ENCODE measurements around the gene GATAD2A. TPM values are rescaled to one million over a fixed set of nuclear protein-coding genes. Genes with fewer than 3 reads are reported as not detected.

The GATAD2A gene
- total and polyA plus RNA-seq, 4 donors: 7.1 to 23.7 (median 18.2) TPM

- DNase-seq (ENCODE audit: low spot score): no peak
- H3K9me3 ChIP-seq (ENCODE audit: control insufficient read depth in 4 of 4, low read length in 3 of 4): no peaks in the 10 kb centered on the region
- H3K4me1 ChIP-seq (ENCODE audit: control insufficient read depth in 4 of 4, insufficient read depth in 4 of 4, low read length in 3 of 4): no peaks in the 10 kb centered on the region
- WGBS: 86% methylated on average over 14 of the region's 14 CpGs
- no peak overlapping the region for H3K27ac ChIP-seq (ENCODE audit: low read depth in 1 of 2, low read length in 2 of 2)
- H3K27me3 ChIP-seq (ENCODE audit: control insufficient read depth in 4 of 4, insufficient read depth in 4 of 4, low read length in 3 of 4): peaks cover 0 to 5% (median 0%) of the 10 kb centered on the region in 4 donors
- no peak for TF ChIP-seq MAX (IDR thresholded peaks at IDR 0.05)
- no peak for TF ChIP-seq EGR1 (IDR thresholded peaks at IDR 0.05; ENCODE audit: low read depth in 2 of 2)
- TF ChIP-seq NR2F2 (IDR thresholded peaks at IDR 0.05): no peak
- TF ChIP-seq RAD21 (IDR thresholded peaks at IDR 0.05): no peak
- TF ChIP-seq ATF3 (IDR thresholded peaks at IDR 0.05): no peak
- TF ChIP-seq YY1 (IDR thresholded peaks at IDR 0.05): no peak
- TF ChIP-seq HNF4A (conservative IDR thresholded peaks at IDR 0.05): no peak
- TF ChIP-seq RXRA (IDR thresholded peaks at IDR 0.05): no peak
- TF ChIP-seq ZBTB33 (IDR thresholded peaks at IDR 0.05): no peak
- TF ChIP-seq HNF4G (IDR thresholded peaks at IDR 0.05): no peak
- no peak for TF ChIP-seq FOXA2 (IDR thresholded peaks at IDR 0.05)
- no peak for TF ChIP-seq FOXA1 (IDR thresholded peaks at IDR 0.05)
- TF ChIP-seq REST (IDR thresholded peaks at IDR 0.05): no peak
- H3K36me3 ChIP-seq (ENCODE audit: control insufficient read depth in 4 of 4, insufficient read depth in 3 of 4, low read depth in 1 of 4, low read length in 3 of 4): no peaks in the 10 kb centered on the region
- H3K4me3 ChIP-seq (ENCODE audit: low read depth in 1 of 3, low read length in 3 of 3): no peak overlapping the region
- no peak overlapping the region for H3K9ac ChIP-seq (ENCODE audit: low read depth in 1 of 2, low read length in 2 of 2)
Observed at GRCh38 chr19:19551853-19552192, 146.3 kb downstream of the GATAD2A start.

GRCh38 chr19:19552798-19553197, 147.3 kb downstream of the GATAD2A start:
- no peaks in the 10 kb centered on the region for H3K4me1 ChIP-seq (ENCODE audit: control insufficient read depth in 4 of 4, insufficient read depth in 4 of 4, low read length in 3 of 4)
- TF ChIP-seq FOXA2 (IDR thresholded peaks at IDR 0.05) (no peak), CTCF (IDR thresholded peaks at IDR 0.05; ENCODE audit: low read depth, low read length, missing input control) (peak; percentile 46)
- H3K36me3 ChIP-seq (ENCODE audit: control insufficient read depth in 4 of 4, insufficient read depth in 3 of 4, low read depth in 1 of 4, low read length in 3 of 4): no peaks in the 10 kb centered on the region
- H3K9me3 ChIP-seq (ENCODE audit: control insufficient read depth in 4 of 4, low read length in 3 of 4): no peaks in the 10 kb centered on the region
- no peak overlapping the region for H3K27ac ChIP-seq (ENCODE audit: low read depth in 1 of 2, low read length in 2 of 2)
- WGBS: 57% methylated on average over 6 of the region's 6 CpGs
- H3K9ac ChIP-seq (ENCODE audit: low read depth in 1 of 2, low read length in 2 of 2): no peak overlapping the region
- H3K4me3 ChIP-seq (ENCODE audit: low read depth in 1 of 3, low read length in 3 of 3): no peak overlapping the region
- peaks cover 0 to 5% (median 0%) of the 10 kb centered on the region in 4 donors for H3K27me3 ChIP-seq (ENCODE audit: control insufficient read depth in 4 of 4, insufficient read depth in 4 of 4, low read length in 3 of 4)
- no peak for DNase-seq (ENCODE audit: low spot score)
